ENCODE measurements around the gene UBA1.

The UBA1 gene

GRCh38 chrX:47190445-47191269 is 3.0 kb upstream of the UBA1 start:
- H3K27ac Mint-ChIP-seq = peak overlapping the region; percentile 94
- DNase-seq (ENCODE audit: low spot score) = peak; percentile 82
- H3K4me3 Mint-ChIP-seq = peak overlapping the region; percentile 96
- no peaks in the 10 kb centered on the region for H3K9me3 Mint-ChIP-seq
- peaks cover 17% of the 10 kb centered on the region for H3K36me3 Mint-ChIP-seq (ENCODE audit: low read depth)
- H3K27me3 Mint-ChIP-seq (ENCODE audit: low read depth) = no peaks in the 10 kb centered on the region
- H3K4me1 Mint-ChIP-seq (ENCODE audit: low read depth) = peaks cover 22% of the 10 kb centered on the region

GRCh38 chrX:47191331-47191730 is 2.3 kb upstream of the UBA1 start:
- peak; percentile 17 for DNase-seq (ENCODE audit: low spot score)
- Mint-ChIP-seq H3K27me3 (ENCODE audit: low read depth) (no peaks in the 10 kb centered on the region), H3K27ac (peak overlapping the region; percentile 94), H3K9me3 (no peaks in the 10 kb centered on the region), H3K36me3 (ENCODE audit: low read depth) (peaks cover 21% of the 10 kb centered on the region), H3K4me3 (peak overlapping the region; percentile 96), H3K4me1 (ENCODE audit: low read depth) (peaks cover 29% of the 10 kb centered on the region)

- peaks cover 34% of the 10 kb centered on the region for H3K4me1 Mint-ChIP-seq (ENCODE audit: low read depth)
Measured at GRCh38 chrX:47191806-47192401, 1.7 kb upstream of the UBA1 start.

GRCh38 chrX:47194194-47194787 is 662 bp downstream of the UBA1 start:
- no peak for DNase-seq (ENCODE audit: low spot score)
- H3K36me3 Mint-ChIP-seq (ENCODE audit: low read depth) = peaks cover 29% of the 10 kb centered on the region

More at GRCh38 chrX:47191806-47192401, 1.7 kb upstream of the UBA1 start:
- Mint-ChIP-seq H3K9me3 (no peaks in the 10 kb centered on the region), H3K27me3 (ENCODE audit: low read depth) (no peaks in the 10 kb centered on the region), H3K27ac (peak overlapping the region; percentile 94), H3K36me3 (ENCODE audit: low read depth) (peaks cover 18% of the 10 kb centered on the region), H3K4me3 (peak overlapping the region; percentile 96)
- DNase-seq (ENCODE audit: low spot score) = no peak

GRCh38 chrX:47196098-47196497 is 2.5 kb downstream of the UBA1 start:
- no peaks in the 10 kb centered on the region for H3K9me3 Mint-ChIP-seq
- peak overlapping the region; percentile 95 for H3K4me3 Mint-ChIP-seq
- H3K27ac Mint-ChIP-seq = peak overlapping the region; percentile 81
- no peak for DNase-seq (ENCODE audit: low spot score)
- H3K36me3 Mint-ChIP-seq (ENCODE audit: low read depth) = peaks cover 40% of the 10 kb centered on the region
- peaks cover 31% of the 10 kb centered on the region for H3K4me1 Mint-ChIP-seq (ENCODE audit: low read depth)
- no peaks in the 10 kb centered on the region for H3K27me3 Mint-ChIP-seq (ENCODE audit: low read depth)

More at GRCh38 chrX:47194194-47194787, 662 bp downstream of the UBA1 start:
- peak overlapping the region; percentile 95 for H3K4me3 Mint-ChIP-seq
- peaks cover 34% of the 10 kb centered on the region for H3K4me1 Mint-ChIP-seq (ENCODE audit: low read depth)
- no peaks in the 10 kb centered on the region for H3K9me3 Mint-ChIP-seq
- peak overlapping the region; percentile 99 for H3K27ac Mint-ChIP-seq
- H3K27me3 Mint-ChIP-seq (ENCODE audit: low read depth) = no peaks in the 10 kb centered on the region

- H3K27ac Mint-ChIP-seq = no peak overlapping the region
- no peaks in the 10 kb centered on the region for H3K27me3 Mint-ChIP-seq (ENCODE audit: low read depth)
- DNase-seq (ENCODE audit: low spot score) = no peak
- no peaks in the 10 kb centered on the region for H3K9me3 Mint-ChIP-seq
- H3K36me3 Mint-ChIP-seq (ENCODE audit: low read depth) = peaks cover 55% of the 10 kb centered on the region
- H3K4me3 Mint-ChIP-seq = no peak overlapping the region
- H3K4me1 Mint-ChIP-seq (ENCODE audit: low read depth) = peaks cover 31% of the 10 kb centered on the region
Measured at GRCh38 chrX:47197526-47197925, 3.9 kb downstream of the UBA1 start.

GRCh38 chrX:47198026-47198686 is 4.5 kb downstream of the UBA1 start:
- Mint-ChIP-seq H3K9me3 (no peaks in the 10 kb centered on the region), H3K4me1 (ENCODE audit: low read depth) (peaks cover 25% of the 10 kb centered on the region), H3K4me3 (no peak overlapping the region), H3K27me3 (ENCODE audit: low read depth) (no peaks in the 10 kb centered on the region), H3K36me3 (ENCODE audit: low read depth) (peaks cover 56% of the 10 kb centered on the region), H3K27ac (no peak overlapping the region)
- no peak for DNase-seq (ENCODE audit: low spot score)

GRCh38 chrX:47198687-47199080 is 5.1 kb downstream of the UBA1 start:
- Mint-ChIP-seq H3K36me3 (ENCODE audit: low read depth) (peaks cover 59% of the 10 kb centered on the region), H3K27me3 (ENCODE audit: low read depth) (no peaks in the 10 kb centered on the region), H3K9me3 (no peaks in the 10 kb centered on the region), H3K4me3 (no peak overlapping the region), H3K4me1 (ENCODE audit: low read depth) (peaks cover 22% of the 10 kb centered on the region), H3K27ac (no peak overlapping the region)
- DNase-seq (ENCODE audit: low spot score) = no peak

- no peak overlapping the region for H3K27ac Mint-ChIP-seq
- H3K9me3 Mint-ChIP-seq = no peaks in the 10 kb centered on the region
- peaks cover 21% of the 10 kb centered on the region for H3K4me1 Mint-ChIP-seq (ENCODE audit: low read depth)
- peaks cover 61% of the 10 kb centered on the region for H3K36me3 Mint-ChIP-seq (ENCODE audit: low read depth)
- no peak for DNase-seq (ENCODE audit: low spot score)
- H3K4me3 Mint-ChIP-seq = no peak overlapping the region
- H3K27me3 Mint-ChIP-seq (ENCODE audit: low read depth) = no peaks in the 10 kb centered on the region
Measured at GRCh38 chrX:47199286-47199685, 5.7 kb downstream of the UBA1 start.

DNA sequence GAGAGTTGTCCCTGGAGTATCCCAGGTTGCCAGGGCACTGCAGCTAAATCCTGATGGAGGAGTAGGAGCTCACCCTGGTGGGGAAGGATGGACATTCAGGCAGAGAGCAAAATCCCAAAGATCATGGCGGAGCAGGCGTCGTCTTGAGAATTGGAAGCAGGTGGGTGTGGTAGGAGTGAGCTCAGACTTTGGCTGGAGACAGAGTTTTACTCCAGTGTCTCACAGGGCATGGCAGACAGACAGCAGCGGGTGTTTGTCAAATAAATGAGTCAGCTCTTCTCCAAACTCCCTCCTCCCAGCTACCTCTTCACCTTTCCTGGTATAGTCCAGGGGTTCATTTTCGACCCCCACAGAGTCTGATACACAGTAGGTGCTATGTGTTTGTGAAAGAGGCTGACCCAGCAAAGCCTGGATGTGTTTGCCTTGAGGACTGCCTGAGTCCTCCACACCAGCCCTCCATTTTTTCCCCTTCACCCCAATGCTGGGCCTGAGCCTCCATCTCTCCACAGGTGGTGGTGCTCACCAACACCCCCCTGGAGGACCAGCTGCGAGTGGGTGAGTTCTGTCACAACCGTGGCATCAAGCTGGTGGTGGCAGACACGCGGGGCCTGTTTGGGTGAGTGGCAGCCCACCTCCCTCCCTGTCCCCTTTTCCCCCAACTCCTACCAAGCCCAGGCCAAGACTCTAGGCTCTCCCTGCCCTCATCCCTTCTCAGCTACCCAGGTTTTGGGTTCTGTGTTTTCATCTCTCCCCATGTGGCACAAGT is 6.9 kb downstream of the UBA1 start:
- DNase-seq (ENCODE audit: low spot score) = no peak
- Mint-ChIP-seq H3K9me3 (no peaks in the 10 kb centered on the region), H3K27ac (no peak overlapping the region), H3K36me3 (ENCODE audit: low read depth) (peaks cover 60% of the 10 kb centered on the region), H3K4me3 (no peak overlapping the region), H3K27me3 (ENCODE audit: low read depth) (no peaks in the 10 kb centered on the region), H3K4me1 (ENCODE audit: low read depth) (peaks cover 13% of the 10 kb centered on the region)

- H3K9me3 Mint-ChIP-seq = no peaks in the 10 kb centered on the region
- no peak overlapping the region for H3K27ac Mint-ChIP-seq
- H3K36me3 Mint-ChIP-seq (ENCODE audit: low read depth) = peaks cover 57% of the 10 kb centered on the region
- H3K4me1 Mint-ChIP-seq (ENCODE audit: low read depth) = peaks cover 4% of the 10 kb centered on the region
- H3K27me3 Mint-ChIP-seq (ENCODE audit: low read depth) = no peaks in the 10 kb centered on the region
- DNase-seq (ENCODE audit: low spot score) = no peak
- H3K4me3 Mint-ChIP-seq = no peak overlapping the region
Measured at GRCh38 chrX:47201345-47201944, 7.8 kb downstream of the UBA1 start.

DNA sequence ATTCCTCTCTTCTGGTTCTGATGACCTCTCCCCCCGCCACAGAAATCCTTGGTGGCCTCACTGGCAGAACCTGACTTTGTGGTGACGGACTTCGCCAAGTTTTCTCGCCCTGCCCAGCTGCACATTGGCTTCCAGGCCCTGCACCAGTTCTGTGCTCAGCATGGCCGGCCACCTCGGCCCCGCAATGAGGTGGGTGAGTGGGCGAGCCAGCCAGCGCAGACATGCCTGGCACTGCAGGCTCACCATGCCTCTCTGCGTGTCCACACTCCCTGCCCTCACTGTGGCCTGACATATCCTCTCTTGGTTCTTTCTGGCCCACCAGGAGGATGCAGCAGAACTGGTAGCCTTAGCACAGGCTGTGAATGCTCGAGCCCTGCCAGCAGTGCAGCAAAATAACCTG is 8.7 kb downstream of the UBA1 start:
- Mint-ChIP-seq H3K4me3 (no peak overlapping the region), H3K27me3 (ENCODE audit: low read depth) (no peaks in the 10 kb centered on the region), H3K27ac (no peak overlapping the region), H3K4me1 (ENCODE audit: low read depth) (no peaks in the 10 kb centered on the region), H3K36me3 (ENCODE audit: low read depth) (peaks cover 63% of the 10 kb centered on the region), H3K9me3 (no peaks in the 10 kb centered on the region)
- no peak for DNase-seq (ENCODE audit: low spot score)

DNA sequence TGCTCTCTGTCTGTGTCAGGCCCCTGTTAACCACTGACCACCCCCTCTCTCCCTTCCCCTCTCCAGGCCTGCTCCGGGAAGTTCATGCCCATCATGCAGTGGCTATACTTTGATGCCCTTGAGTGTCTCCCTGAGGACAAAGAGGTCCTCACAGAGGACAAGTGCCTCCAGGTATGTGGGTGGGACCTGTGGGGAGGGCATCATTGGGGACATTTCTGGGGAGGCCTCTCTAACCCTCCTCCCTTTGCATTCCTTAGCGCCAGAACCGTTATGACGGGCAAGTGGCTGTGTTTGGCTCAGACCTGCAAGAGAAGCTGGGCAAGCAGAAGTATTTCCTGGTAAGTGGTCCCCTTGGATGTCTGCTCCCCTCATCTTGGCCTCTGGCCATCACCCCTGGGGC is 9.2 kb downstream of the UBA1 start:
- Mint-ChIP-seq H3K4me1 (ENCODE audit: low read depth) (no peaks in the 10 kb centered on the region), H3K36me3 (ENCODE audit: low read depth) (peaks cover 60% of the 10 kb centered on the region)

More for the DNA sequence above, 9.2 kb downstream of the UBA1 start:
- no peak overlapping the region for H3K27ac Mint-ChIP-seq
- no peaks in the 10 kb centered on the region for H3K27me3 Mint-ChIP-seq (ENCODE audit: low read depth)
- H3K4me3 Mint-ChIP-seq = no peak overlapping the region
- DNase-seq (ENCODE audit: low spot score) = no peak
- H3K9me3 Mint-ChIP-seq = no peaks in the 10 kb centered on the region

All from T-helper 2 cell treated with Interferon-gamma antibody and Interleukin-4, amounts not matched to agents 5 μg/mL and 100 μg/mL, for 36 hours (primary cell).